Measurements from ENCODE around the gene RNF150. TPM values are rescaled to one million over a fixed set of nuclear protein-coding genes. Genes with fewer than 3 reads are reported as not detected.

RNF150 gene
- polyA plus RNA-seq, 1 donor from 2014 or later = 15.3 TPM

DNA sequence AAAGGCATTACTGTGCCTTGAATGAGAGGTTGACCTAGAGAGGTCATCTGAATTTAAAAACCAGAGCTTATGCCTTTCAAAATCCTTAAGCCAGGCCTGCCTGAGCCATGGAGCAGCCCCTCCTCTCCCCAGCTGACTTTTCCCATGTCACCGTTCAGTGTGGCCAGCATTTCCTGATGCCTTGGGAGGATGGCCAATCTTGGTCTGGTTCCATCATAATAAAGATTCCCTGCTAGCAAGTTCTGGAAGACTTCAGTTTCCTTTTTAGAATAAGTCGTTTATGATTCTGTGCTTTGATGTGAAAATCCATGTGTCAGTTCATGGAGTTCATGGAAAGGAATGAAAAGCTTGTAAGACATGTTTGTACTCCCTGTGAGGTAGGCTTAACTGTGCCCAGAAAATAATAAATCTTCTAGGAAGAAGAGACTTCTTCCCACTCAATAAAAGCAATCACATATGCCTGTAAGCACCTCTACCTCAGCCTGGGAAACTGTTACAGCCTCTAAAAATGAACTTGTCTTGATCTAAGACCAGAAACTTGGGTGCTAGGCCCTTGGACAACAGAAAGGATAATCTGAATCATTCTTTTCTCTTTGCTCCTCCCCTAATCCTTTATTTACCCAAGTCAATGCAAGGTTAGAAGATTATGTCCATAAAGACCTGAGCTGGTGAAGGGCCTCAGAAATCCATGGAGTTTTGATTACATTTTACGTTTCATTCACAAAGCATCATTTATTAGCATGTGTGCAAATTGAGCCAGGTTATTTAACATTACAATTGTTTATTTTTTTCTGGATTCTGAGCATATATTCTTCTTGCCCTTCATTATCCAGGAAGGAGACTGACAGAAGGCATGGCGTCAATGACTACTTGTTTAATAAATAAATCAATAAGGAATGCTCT, 293.1 kb downstream of the RNF150 start:
- Histone ChIP-seq H3K27me3 (ENCODE audit: insufficient read depth, low read depth, low read length) (no peaks in the 10 kb centered on the region), H3K4me3 (ENCODE audit: low read length) (no peak overlapping the region), H3K9me3 (ENCODE audit: low read length) (no peaks in the 10 kb centered on the region), H3F3A (ENCODE audit: insufficient read depth, low read length, poor library complexity, severe bottlenecking) (no peaks in the 10 kb centered on the region), H4K20me1 (ENCODE audit: insufficient read depth) (no peaks in the 10 kb centered on the region), H3K9ac (ENCODE audit: low read length) (no peak overlapping the region), H2AFZ (ENCODE audit: low read depth, low read length) (no peak overlapping the region), H3K79me2 (replicated peaks; ENCODE audit: insufficient read depth, low read length) (no peaks in the 10 kb centered on the region), H3K36me3 (ENCODE audit: insufficient read depth, low read length) (no peaks in the 10 kb centered on the region), H3K27ac (ENCODE audit: low read length) (no peak overlapping the region), H3K4me2 (ENCODE audit: low read length) (no peak overlapping the region), H3K9me2 (ENCODE audit: insufficient read depth, low read length) (no peaks in the 10 kb centered on the region)
- no peak for TF ChIP-seq RAD21 (conservative IDR thresholded peaks at IDR 0.05)
- no peak for TF ChIP-seq EP300 (conservative IDR thresholded peaks at IDR 0.05; ENCODE audit: poor library complexity, severe bottlenecking)
- TF ChIP-seq TAF1 (IDR thresholded peaks at IDR 0.05; ENCODE audit: low read depth) = no peak
- TF ChIP-seq, protein P1, sequence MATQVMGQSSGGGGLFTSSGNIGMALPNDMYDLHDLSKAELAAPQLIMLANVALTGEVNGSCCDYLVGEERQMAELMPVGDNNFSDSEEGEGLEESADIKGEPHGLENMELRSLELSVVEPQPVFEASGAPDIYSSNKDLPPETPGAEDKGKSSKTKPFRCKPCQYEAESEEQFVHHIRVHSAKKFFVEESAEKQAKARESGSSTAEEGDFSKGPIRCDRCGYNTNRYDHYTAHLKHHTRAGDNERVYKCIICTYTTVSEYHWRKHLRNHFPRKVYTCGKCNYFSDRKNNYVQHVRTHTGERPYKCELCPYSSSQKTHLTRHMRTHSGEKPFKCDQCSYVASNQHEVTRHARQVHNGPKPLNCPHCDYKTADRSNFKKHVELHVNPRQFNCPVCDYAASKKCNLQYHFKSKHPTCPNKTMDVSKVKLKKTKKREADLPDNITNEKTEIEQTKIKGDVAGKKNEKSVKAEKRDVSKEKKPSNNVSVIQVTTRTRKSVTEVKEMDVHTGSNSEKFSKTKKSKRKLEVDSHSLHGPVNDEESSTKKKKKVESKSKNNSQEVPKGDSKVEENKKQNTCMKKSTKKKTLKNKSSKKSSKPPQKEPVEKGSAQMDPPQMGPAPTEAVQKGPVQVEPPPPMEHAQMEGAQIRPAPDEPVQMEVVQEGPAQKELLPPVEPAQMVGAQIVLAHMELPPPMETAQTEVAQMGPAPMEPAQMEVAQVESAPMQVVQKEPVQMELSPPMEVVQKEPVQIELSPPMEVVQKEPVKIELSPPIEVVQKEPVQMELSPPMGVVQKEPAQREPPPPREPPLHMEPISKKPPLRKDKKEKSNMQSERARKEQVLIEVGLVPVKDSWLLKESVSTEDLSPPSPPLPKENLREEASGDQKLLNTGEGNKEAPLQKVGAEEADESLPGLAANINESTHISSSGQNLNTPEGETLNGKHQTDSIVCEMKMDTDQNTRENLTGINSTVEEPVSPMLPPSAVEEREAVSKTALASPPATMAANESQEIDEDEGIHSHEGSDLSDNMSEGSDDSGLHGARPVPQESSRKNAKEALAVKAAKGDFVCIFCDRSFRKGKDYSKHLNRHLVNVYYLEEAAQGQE (IDR thresholded peaks at IDR 0.05; ENCODE audit: borderline replicate concordance) = no peak

DNA sequence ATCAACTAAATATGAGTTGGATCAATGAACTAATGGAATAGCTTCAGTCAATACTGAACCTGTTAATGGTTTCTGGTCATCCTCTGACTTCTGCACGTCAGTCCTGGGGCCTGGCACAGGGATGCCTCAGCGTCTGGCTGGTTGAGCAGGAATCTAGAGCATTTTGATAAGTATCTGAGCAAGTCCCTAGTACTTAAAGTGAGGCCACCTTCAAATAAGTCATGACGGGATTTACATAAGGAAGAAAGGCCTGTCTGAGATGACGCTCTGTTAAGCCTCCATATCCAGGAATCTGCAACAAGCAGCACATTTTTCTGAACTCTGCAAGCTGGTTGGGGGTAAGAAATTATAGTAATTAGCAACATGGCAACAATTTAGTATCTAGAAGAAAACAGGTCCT, 293.9 kb downstream of the RNF150 start:
- Histone ChIP-seq H3K79me2 (replicated peaks; ENCODE audit: insufficient read depth, low read length) (no peaks in the 10 kb centered on the region), H3K9me3 (ENCODE audit: low read length) (no peaks in the 10 kb centered on the region), H3K9ac (ENCODE audit: low read length) (no peak overlapping the region), H3K4me3 (ENCODE audit: low read length) (no peak overlapping the region), H3K4me2 (ENCODE audit: low read length) (no peak overlapping the region), H3F3A (ENCODE audit: insufficient read depth, low read length, poor library complexity, severe bottlenecking) (no peaks in the 10 kb centered on the region), H3K27me3 (ENCODE audit: insufficient read depth, low read depth, low read length) (no peaks in the 10 kb centered on the region), H4K20me1 (ENCODE audit: insufficient read depth) (no peaks in the 10 kb centered on the region), H3K27ac (ENCODE audit: low read length) (no peak overlapping the region), H2AFZ (ENCODE audit: low read depth, low read length) (no peak overlapping the region), H3K9me2 (ENCODE audit: insufficient read depth, low read length) (no peaks in the 10 kb centered on the region), H3K36me3 (ENCODE audit: insufficient read depth, low read length) (no peaks in the 10 kb centered on the region)
- TF ChIP-seq TAF1 (IDR thresholded peaks at IDR 0.05; ENCODE audit: low read depth) (no peak), EP300 (conservative IDR thresholded peaks at IDR 0.05; ENCODE audit: poor library complexity, severe bottlenecking) (no peak), MXI1 (conservative IDR thresholded peaks at IDR 0.05; ENCODE audit: poor library complexity, severe bottlenecking) (no peak), SMC3 (conservative IDR thresholded peaks at IDR 0.05; ENCODE audit: poor library complexity) (no peak), POLR2AphosphoS5 (IDR thresholded peaks at IDR 0.05) (no peak)
- TF ChIP-seq, protein P1 (IDR thresholded peaks at IDR 0.05; ENCODE audit: borderline replicate concordance) = no peak
- TF ChIP-seq, protein P2, sequence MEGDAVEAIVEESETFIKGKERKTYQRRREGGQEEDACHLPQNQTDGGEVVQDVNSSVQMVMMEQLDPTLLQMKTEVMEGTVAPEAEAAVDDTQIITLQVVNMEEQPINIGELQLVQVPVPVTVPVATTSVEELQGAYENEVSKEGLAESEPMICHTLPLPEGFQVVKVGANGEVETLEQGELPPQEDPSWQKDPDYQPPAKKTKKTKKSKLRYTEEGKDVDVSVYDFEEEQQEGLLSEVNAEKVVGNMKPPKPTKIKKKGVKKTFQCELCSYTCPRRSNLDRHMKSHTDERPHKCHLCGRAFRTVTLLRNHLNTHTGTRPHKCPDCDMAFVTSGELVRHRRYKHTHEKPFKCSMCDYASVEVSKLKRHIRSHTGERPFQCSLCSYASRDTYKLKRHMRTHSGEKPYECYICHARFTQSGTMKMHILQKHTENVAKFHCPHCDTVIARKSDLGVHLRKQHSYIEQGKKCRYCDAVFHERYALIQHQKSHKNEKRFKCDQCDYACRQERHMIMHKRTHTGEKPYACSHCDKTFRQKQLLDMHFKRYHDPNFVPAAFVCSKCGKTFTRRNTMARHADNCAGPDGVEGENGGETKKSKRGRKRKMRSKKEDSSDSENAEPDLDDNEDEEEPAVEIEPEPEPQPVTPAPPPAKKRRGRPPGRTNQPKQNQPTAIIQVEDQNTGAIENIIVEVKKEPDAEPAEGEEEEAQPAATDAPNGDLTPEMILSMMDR (IDR thresholded peaks at IDR 0.05; ENCODE audit: poor library complexity, severe bottlenecking) = no peak

Measured in neural cell (in vitro differentiated cells).